HG03439 (cell line): Measurements from ENCODE around the gene UBE2Q2.
"Not testable (repeated sequence)": the region's sequence is repeated elsewhere in the genome, so short reads cannot be mapped to it uniquely, and the experiment has no call there.

Experiments
- ATAC-seq: cut with Tn5 transposase; IDR thresholded peaks from one replicate; pipeline ENCODE4 v1.9.1; 2021; ENCODE audit warnings: mild to moderate bottlenecking, moderate library complexity; ENCODE audit not compliant: unreplicated experiment

Gene UBE2Q2

DNA sequence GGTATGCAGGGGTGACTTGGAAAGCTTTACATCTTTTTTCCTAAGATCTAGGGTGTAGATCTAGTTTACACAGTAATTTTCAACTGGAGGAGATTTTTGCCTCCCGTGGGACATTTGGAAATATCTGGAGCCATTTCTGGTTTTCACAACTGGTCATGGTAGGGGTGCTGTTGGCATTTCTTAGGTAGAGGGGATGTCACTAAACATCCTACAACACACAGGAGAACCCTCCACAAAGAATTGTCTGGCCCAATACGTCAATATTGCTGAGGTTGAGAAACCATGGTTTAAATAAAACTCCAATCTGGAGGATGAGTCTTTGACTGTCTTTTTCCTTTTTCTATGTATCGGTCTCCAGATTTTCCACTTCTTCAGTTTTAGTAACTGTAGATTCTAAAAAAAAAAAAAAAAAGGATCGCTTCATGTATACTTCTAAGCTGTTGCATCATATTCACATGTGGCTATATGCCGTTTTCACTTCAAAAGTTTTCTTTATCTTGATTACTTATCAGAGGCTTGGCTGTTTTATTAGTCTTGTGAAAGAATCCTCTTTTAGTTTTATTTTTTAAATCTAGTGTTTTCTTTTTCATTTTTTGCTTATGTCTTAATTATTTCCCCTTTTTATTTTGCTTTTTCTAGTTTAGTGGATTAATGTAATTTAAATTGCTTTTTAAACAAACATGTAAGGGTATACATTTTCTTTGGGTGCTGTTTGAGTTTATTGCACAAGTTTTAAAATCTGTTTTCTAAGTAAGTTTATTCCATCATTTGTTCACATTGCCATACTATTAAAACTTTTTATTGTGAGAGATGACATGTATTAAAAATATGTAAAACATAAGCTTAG lies 21.2 kb downstream of the UBE2Q2 start:
- no peak for ATAC-seq

DNA sequence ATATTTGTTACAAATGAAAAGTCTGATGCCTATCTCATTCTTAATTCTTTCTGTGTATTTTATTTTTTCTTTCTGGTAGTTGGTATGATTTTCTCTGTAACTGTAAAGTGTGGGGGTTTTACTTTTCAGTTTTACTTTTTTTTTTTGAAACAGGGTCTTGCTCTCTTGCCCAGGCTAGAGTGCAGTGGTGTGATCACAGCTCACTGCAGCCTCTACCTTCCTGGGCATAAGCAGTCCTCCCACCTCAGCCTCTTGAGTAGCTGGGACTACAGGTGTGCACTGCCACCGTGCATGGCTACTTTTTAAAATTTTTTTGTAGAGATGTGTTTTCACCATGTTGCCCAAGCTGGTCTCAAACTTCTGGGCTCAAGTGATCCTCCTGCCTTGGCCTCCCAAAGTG lies 22.8 kb downstream of the UBE2Q2 start:
- ATAC-seq, result not testable (repeated sequence)

DNA sequence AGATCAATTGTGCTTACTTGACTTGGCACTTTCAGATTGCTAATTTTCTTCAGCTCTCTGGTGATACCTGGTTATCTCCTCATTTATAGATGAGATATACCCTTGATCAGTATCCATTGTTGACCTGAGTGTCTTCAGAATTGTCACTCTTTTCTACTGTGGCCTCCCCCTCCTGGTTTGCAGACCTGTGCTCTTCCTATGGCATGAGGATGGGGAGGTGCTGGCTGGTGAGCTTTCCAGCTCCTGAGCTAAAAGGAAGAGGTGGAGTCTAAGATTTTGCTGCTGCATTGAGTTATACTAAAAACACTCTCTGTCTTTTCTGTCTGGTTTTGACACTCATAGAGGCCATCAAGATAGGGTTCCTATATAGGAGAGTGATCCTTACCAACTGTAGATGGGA lies 23.7 kb downstream of the UBE2Q2 start:
- ATAC-seq, result no peak

DNA sequence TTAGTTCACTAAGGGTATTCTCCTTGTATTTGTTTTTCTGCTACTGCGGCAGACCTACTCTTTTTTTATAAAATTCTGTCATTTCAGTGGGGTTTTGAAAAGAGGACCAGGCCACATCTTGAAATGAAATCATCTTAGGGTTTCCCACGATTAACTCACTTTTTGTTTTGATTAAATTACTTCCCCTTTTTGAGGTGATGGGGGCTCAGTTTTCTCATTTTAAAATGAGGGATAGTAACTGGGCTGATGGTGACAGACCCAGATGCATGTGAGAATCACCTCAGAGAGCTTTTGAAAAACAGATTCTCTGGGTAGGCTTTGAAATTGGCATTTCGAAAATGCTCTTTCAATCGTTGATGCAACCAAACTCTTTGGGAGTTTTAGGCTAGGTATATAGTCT lies 24.2 kb downstream of the UBE2Q2 start:
- no peak for ATAC-seq

- no peak for ATAC-seq
Observed at GRCh38 chr15:75868019-75868418, 24.8 kb downstream of the UBE2Q2 start.

DNA sequence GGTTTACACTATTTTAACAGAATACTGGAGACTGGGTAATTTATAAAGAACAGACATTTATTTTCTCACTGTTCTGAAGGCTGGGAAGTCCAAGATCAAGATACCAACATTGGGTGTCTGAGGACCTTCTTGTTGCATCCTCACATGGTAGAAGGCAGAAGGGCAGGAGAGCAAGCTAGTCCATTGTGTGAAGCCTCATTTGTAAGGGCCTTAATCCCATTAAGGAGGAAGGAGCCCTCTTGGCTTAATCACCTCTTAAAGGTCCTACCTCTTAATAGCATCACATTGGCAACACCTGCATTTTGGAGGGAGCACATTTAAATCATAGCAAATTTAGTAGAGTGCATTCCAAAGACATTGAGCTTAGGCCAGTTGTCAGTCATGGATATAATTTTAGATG lies 26.2 kb downstream of the UBE2Q2 start:
- ATAC-seq, result no peak

DNA sequence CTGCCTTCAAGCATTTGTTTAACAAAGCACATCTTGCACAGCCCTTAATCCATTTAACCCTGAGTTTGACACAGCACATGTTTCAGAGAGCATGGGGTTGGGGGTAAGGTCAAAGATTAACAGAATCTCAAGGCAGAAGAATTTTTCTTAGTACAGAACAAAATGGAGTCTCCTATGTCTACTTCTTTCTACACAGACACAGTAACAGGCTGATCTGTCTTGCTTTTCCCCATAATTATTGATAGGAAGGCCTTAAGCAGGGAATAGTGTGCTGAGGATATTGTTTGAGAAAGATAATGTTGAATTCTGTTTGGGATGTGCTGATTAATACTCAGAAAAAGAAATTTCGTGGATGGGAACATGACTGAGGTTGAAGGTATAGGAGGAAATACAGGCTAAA lies 28.3 kb downstream of the UBE2Q2 start:
- not testable (repeated sequence) for ATAC-seq

DNA sequence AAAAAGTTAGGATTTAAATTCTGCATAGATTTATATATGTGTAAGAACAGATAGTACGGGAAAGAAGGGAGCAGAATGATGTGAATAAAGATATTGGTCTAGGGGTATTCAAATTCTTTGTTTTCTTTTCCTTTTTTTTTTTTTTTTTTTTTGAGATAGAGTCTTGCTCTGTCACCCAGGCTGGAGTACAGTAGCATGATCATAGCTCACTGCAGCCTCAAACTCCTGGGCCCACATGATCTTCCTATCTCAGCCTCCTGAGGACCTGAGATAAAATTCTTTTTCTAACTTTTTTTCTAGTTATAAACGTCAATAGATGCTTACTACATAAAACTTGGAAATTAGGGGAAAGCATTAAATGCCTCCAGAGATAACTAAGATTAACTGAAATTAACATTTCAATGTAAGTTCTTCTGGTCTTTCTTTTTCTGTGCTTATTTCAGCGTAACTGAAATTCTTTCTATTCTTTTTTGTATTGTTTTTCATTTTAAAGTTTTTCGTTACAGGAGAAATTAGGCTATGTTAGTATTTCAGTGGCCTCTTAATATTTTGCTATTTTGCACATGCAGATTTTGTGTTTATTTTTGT lies 29.2 kb downstream of the UBE2Q2 start:
- ATAC-seq, result no peak

DNA sequence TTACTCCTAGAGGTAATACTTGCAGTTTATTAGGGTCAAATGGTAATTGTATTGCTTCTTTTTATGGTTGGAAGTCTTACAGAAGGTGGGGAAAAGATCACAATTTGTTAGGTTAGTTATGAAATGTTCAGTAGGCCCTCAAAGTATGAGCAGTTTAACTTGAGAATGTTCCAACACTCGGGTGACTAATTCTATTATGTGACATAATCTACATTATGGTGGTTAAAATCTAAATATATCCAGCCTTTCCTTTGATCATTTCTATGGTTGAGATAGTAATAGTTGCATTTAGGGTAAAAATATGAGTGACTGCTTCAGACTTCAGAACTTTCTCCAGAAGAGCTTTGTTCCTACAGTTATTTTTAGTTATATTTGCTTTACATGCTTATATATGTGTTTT lies 40.8 kb downstream of the UBE2Q2 start:
- ATAC-seq, result no peak

- ATAC-seq, result no peak
Observed at GRCh38 chr15:75887178-75887577, 43.9 kb downstream of the UBE2Q2 start.

DNA sequence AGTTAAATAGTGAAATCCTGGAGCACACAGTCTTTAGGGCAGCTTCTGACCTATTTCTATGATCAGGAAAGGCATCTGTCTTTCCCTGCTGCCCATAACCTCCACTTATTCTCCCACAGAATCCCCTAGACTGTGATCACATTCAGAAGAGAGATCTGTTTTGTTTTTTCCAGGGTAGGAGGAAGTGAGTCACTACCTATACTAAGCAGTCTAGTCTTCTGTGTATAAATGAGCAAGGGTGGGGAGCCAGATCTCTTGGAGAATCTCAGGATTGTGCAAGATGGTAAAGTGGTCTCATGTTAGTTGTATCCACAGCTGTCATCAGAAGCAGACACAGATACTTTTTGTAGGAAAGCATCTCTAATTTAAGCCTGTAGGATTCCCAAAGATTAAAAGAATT lies 48.6 kb downstream of the UBE2Q2 start:
- ATAC-seq, result no peak

- no peak for ATAC-seq
Observed at GRCh38 chr15:75895731-75896130, 52.5 kb downstream of the UBE2Q2 start.

GRCh38 chr15:75900577-75900976 lies 57.3 kb downstream of the UBE2Q2 start:
- ATAC-seq, result no peak

GRCh38 chr15:75902129-75902557 lies 58.9 kb downstream of the UBE2Q2 start:
- no peak for ATAC-seq

GRCh38 chr15:75903331-75904239 lies 60.3 kb downstream of the UBE2Q2 start, which contains the start of gene FBXO22:
FBXO22 (plus strand) TSS chr15:75903878; CDS start chr15:75903964, 86 bp downstream.
- ATAC-seq, result peak; percentile 89

GRCh38 chr15:75905231-75905630 lies 62.0 kb downstream of the UBE2Q2 start:
- ATAC-seq, result no peak

GRCh38 chr15:75910355-75910754 lies 67.1 kb downstream of the UBE2Q2 start:
- ATAC-seq, result not testable (repeated sequence)

GRCh38 chr15:75916978-75917377 lies 73.7 kb downstream of the UBE2Q2 start:
- no peak for ATAC-seq

- no peak for ATAC-seq
Observed at GRCh38 chr15:75918135-75918534, 74.9 kb downstream of the UBE2Q2 start.

DNA sequence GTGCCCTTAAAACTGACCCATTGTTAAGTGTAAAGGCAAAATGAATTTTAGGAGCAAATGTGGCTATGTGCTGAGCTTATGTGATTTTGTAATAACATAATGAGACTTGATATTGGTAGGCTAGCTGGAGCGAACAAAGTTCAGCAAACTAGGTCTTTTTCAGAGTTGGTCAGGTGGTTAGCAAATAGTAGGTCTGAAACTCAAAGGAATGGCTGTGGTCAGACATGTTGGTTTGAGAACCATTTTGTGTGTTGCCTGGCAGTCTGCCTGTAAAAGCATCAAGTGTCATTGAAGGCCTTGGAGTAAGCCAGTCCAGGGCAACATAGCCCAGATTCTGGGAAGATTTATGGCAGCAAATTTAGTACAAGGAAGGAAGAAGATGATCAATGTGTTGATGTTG lies 76.8 kb downstream of the UBE2Q2 start:
- ATAC-seq, result no peak
